GM21529 (cell line): Measurements from ENCODE around the gene EPB41L5.
"Not testable (repeated sequence)": the region's sequence is repeated elsewhere in the genome, so short reads cannot be mapped to it uniquely, and the experiment has no call there.

Source experiments
- ATAC-seq: cut with Tn5 transposase; IDR thresholded peaks from one replicate; pipeline ENCODE4 v1.9.1; 2021; ENCODE audit not compliant: unreplicated experiment

EPB41L5 gene

GRCh38 chr2:120094795-120095194, 81.9 kb downstream of the EPB41L5 start:
- ATAC-seq = no peak

DNA sequence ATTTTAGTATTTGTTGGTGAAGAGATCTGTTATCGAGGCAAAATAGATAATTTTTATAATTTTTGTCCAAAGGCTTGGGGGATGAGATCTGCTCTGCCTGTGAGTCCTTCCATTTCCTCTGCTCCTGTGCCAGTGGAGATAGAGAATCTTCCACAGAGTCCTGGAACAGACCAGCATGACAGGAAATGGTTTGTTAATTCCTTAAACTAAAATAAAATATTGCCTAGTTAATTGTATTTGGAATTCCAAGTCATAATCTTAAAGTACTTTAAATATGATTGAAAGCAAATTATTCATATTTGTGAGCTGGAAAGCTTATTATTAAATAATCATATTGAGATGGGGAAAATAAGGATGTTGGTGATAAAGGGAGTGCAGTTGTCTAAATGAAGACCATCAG, 87.8 kb downstream of the EPB41L5 start:
- ATAC-seq = no peak

DNA sequence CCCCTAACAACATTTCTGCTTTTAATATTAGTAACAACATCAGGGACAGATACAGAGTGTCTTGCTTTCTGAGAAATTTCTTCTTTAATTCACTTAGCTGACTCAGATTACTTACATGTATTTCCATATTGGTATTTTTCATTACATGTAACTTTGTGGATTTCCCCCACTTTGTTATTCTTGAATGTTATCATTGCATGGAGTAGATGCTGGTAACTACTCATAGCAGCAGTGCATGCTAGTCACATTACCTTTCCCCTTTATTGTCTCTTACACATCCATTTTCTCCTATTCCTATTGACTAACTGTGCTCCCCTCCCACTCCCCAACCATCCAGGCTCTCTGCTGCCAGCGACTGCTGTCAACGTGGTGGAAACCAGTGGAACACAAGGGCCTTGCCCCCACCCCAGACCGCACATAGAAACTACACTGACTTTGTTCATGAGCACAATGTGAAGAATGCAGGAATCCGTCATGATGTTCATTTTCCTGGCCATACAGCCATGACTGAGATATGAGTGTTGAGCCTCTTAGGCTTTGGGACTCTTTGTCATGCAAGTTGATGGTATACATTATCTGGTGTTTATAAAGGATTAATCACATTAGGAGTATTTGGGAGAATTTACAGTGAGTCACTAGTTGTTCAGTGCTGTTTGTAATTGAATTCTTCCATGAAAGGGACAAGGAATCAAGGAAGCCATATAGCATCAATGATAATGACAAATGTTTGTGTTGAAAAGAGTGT, 91.0 kb downstream of the EPB41L5 start:
- no peak for ATAC-seq

- no peak for ATAC-seq
These were observed 91.9 kb downstream of the EPB41L5 start for GRCh38 chr2:120104772-120105171.

DNA sequence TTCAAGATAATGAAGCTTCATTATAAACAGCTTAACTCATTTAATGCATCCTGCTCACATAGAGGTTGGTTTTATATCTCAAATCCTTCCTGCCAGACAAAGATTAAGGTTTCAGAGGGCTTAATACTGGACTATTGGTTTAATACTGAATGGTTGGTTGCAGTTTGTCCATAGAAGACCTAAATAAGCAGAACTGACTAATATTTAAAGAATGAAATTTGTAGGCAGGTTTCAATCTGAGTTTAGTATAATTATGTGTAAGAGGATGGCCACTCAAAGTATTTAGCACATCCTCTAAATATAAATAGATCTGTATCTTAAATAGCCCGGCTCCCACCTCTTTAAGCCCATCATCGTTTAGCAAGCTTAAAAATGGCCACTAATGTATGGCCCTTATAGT, 92.5 kb downstream of the EPB41L5 start:
- peak; percentile 72 for ATAC-seq

- ATAC-seq = no peak
These were observed 95.2 kb downstream of the EPB41L5 start for GRCh38 chr2:120108049-120108448.

DNA sequence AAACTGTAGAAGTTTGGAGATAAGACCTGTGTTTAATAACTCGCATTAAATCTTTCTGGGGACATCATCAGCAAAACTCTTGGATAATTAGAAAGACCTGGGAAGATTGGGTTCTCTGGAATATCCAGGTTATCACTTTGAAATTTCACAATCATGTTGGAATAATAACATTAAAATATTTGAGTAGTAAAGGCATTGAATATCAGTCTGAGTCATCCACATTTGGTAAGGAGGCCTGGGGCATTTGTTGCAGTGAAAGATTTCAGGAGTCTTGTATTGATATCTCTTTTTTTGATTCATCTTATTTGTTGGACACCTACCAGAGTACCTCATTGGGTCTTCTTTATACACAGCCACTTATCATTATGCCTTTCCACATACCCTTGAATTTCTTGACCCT, 95.9 kb downstream of the EPB41L5 start:
- no peak for ATAC-seq

- ATAC-seq = peak; percentile 51
These were observed 96.5 kb downstream of the EPB41L5 start for GRCh38 chr2:120109186-120110061.

DNA sequence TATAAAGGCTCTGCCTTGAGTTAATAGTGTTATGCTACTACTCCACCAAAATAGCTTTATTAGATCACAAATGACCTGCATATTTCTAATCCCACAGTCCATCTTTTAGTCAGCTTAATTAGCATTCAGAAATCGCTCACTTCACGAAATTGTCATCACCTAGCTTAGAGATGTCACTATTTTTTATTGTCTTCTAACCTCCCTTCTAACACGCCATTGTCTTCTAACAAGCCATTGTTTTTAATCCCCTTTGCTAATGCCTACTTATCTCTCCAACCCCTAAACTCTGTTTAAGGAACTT, 97.1 kb downstream of the EPB41L5 start:
- ATAC-seq = no peak

- no peak for ATAC-seq
These were observed 97.6 kb downstream of the EPB41L5 start for GRCh38 chr2:120110507-120110906.

DNA sequence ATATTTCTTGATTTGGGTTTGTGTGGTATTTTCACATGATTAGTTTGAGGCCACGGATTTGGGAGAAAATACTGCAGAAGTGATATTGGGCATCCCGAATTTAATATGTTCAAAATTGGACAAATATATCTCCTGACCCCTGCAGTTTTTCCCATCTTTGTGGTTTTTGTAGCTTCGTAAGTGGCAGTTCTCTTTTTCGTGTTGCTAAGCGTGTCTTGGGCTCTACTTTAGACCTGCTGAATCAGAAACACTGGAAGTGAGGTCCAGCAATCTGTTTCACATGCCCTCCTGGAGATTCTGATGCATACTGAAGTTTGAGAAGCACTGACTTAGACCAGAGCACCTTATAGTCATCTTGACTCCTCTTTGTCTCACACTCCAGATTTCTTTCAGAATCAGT, 98.3 kb downstream of the EPB41L5 start:
- ATAC-seq = no peak

GRCh38 chr2:120118018-120118417, 105.1 kb downstream of the EPB41L5 start:
- ATAC-seq = no peak

- ATAC-seq = no peak
These were observed 105.6 kb downstream of the EPB41L5 start for GRCh38 chr2:120118471-120118870.

DNA sequence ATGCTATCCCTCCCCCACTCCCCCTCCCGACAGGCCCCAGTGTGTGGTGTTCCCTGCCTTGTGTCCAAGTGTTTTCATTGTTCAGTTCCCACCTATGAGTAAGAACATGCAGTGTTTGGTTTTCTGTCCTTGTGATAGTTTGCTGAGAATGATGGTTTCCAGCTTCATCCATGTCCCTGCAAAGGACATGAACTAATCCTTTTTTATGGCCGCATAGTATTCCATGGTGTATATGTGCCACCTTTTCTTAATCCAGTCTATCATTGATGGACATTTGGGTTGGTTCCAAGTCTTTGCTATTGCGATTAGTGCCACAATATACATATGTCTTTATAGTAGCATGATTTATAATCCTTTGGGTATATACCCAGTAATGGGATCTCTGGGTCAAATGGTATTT, 108.5 kb downstream of the EPB41L5 start:
- not testable (repeated sequence) for ATAC-seq

- ATAC-seq = no peak
These were observed 110.2 kb downstream of the EPB41L5 start for GRCh38 chr2:120123090-120123489.

DNA sequence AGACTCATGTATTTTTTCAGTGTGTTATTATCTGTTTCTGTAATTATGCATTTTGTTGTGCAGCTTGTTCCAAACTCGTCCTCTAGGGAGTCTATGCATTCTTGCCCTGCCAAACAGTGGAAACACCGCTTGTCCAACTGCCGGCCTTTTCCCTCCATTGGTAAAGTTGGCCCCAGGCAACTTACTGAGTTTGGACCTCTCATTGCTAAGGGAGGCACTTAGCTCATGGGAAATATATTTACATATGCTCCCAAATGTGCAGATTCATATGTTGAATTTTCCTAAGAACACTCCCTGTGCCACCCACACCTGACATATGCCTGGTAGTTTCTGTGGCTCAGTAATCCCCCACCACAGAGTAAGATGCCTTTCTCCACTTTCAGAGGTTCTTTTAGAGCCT, 112.3 kb downstream of the EPB41L5 start:
- ATAC-seq = no peak

DNA sequence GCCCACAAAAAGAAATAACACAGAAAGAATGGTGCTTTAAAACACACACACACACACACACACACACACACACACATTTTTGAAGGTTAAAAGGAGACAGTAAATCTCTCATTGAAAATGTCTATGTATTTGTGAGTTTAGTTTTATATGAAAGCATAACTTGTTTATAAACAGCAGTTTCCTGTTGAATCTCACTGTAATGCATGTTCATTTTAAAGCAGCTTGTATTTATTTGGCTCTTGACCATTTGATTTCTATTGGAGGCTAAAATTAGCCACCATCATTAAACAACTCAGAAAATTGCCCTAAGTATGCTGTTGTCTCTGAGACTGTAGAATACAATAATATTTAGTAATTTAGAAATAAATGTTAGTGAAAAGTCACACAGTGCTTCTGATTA, 115.3 kb downstream of the EPB41L5 start:
- ATAC-seq = no peak

DNA sequence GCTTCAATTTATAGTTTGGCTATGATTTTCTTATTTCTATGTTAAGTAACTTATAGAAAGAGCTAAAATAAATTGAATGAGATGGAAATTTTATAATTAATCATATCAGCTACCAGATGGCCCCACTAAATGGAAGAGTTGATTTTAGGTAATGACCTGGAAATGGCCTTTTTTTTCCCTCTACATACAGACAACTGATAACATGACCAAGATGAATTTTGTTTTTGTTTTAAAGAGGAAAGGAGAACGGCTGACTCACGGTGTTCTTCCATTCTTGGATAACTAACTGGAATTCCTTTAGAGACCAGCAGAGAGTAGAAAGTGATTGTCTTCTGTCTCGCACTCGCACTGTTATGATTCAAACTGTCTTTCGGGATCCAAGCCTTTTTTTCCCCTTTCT, 119.3 kb downstream of the EPB41L5 start:
- no peak for ATAC-seq

GRCh38 chr2:120132691-120133090, 119.8 kb downstream of the EPB41L5 start:
- ATAC-seq = no peak

DNA sequence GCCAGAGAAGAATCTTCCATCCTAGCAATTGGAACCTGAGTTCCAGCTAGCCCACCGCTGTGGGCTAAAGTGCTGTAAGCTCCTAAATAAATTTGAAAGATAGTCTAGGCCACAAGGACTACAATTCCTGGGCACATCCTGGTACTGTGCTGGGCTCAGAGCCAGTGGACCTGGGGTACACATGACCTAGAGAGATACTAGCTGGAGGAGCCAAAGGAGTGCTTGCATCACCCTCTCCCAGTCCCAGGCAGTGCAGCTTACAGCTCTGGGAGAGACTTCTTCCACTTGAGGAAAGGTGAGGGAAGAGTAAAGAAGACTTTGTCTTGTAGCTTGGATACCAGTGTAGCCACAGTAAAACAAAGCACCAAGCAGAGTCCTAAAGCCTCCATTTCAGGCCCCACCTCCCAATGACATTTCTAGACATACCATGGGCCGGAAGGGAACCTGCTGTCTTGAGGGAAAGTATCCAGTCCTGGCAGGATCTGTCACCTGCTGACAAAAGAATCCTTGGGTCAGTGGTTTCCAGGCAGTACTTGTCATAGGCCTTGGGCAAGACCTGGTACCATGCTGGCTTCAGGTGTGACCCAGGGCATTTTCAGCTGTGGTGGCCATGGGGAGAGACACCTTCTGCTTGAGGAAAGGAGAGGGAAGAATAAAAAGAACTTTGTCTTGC, 120.8 kb downstream of the EPB41L5 start:
- no peak for ATAC-seq

- no peak for ATAC-seq
These were observed 121.4 kb downstream of the EPB41L5 start for GRCh38 chr2:120134263-120134662.

DNA sequence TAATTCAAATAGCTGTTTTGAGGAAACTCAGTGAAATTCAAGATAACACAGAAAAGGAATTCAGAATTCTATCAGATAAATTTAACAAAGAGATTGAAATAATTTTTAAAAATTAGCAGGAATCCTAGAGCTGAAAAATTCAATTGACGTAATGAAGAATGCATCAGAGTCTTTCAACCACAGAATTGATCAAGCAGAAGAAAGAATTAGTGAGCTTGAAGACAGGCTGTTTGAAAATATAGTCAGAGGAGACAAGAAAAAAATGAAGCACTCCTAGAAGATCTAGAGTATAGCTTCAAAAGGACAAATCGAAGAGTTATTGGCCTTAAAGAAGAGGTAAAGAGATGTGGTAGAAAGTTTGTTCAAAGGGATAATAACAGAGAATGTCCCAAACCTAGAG, 122.1 kb downstream of the EPB41L5 start:
- ATAC-seq = not testable (repeated sequence)
